Left ventricle myocardium superior (tissue), 1 donor: ENCODE measurements around the gene IFI27L2. TPM values are rescaled to one million over a fixed set of nuclear protein-coding genes. Genes with fewer than 3 reads are reported as not detected.

ENCODE experiments used
- ATAC-seq: fragments of 200-7000 bp; cut with Tn5 transposase; one replicate; pipeline ENCODE4 v1.9.1; 2020; ENCODE audit warnings: mild to moderate bottlenecking, moderate library complexity
- DNase-seq: peaks from one replicate; pipeline ENCODE4 v3.0.0-alpha.2; 2020
- intact Hi-C: fragments of 100-400 bp; cut with micrococcal nuclease; formaldehyde crosslinking; loops from one replicate; pipeline ENCODE4 v1.11.0; 2022
- total RNA-seq: library from RNA; stranded (reverse); fragmentation: NEBNext Ultra II Directional; extraction: Animal tissue kit (Norgen Biotek cat#: 25700); gene quantifications from one replicate; pipeline ENCODE4 v1.2.1, GENCODE V29; 2021
- donor health status: DM: no; HTN: yes; CAD: no; lungs with severe emphysema.

IFI27L2 gene
- total RNA-seq, 1 donor from 2014 or later = 41.1 TPM

GRCh38 chr14:94126800-94127199 is 2.6 kb downstream of the IFI27L2 start:
- no peak for ATAC-seq
- intact Hi-C loops = no loop called here
- no peak for DNase-seq

GRCh38 chr14:94126419-94126677 is 3.1 kb downstream of the IFI27L2 start:
- intact Hi-C loops = no loop called here
- no peak for ATAC-seq
- DNase-seq = no peak

GRCh38 chr14:94125659-94126418 is 3.6 kb downstream of the IFI27L2 start:
- ATAC-seq (no peak), DNase-seq (no peak)
- intact Hi-C loops = no loop called here

- ATAC-seq (no peak), DNase-seq (no peak)
- intact Hi-C loops = no loop called here
Measured at GRCh38 chr14:94124582-94125377, 4.6 kb downstream of the IFI27L2 start.

GRCh38 chr14:94123868-94124267 is 5.5 kb downstream of the IFI27L2 start:
- intact Hi-C loops = no loop called here
- DNase-seq = no peak

GRCh38 chr14:94123296-94123695 is 6.1 kb downstream of the IFI27L2 start:
- DNase-seq = no peak
- no peak for ATAC-seq
- intact Hi-C loops = no loop called here

More at GRCh38 chr14:94123868-94124267, 5.5 kb downstream of the IFI27L2 start:
- ATAC-seq = no peak

- ATAC-seq = no peak
- intact Hi-C loops = no loop called here
- no peak for DNase-seq
Measured at GRCh38 chr14:94122438-94122837, 7.0 kb downstream of the IFI27L2 start.

- intact Hi-C loops = no loop called here
- peak; percentile 26 for ATAC-seq
- no peak for DNase-seq
Measured at GRCh38 chr14:94121485-94121884, 7.9 kb downstream of the IFI27L2 start.

- ATAC-seq = no peak
- no peak for DNase-seq
- intact Hi-C loops = no loop called here
Measured at GRCh38 chr14:94120667-94121340, 8.6 kb downstream of the IFI27L2 start.

- intact Hi-C loops = no loop called here
- DNase-seq (no peak), ATAC-seq (no peak)
Measured at GRCh38 chr14:94119071-94119470, 10.3 kb downstream of the IFI27L2 start.

GRCh38 chr14:94117856-94118255 is 11.5 kb downstream of the IFI27L2 start:
- no peak for DNase-seq
- intact Hi-C loops = no loop called here
- no peak for ATAC-seq

GRCh38 chr14:94116701-94117100 is 12.7 kb downstream of the IFI27L2 start:
- intact Hi-C loops = no loop called here

GRCh38 chr14:94115631-94116030 is 13.8 kb downstream of the IFI27L2 start:
- DNase-seq = no peak
- no peak for ATAC-seq
- intact Hi-C loops = no loop called here

More at GRCh38 chr14:94116701-94117100, 12.7 kb downstream of the IFI27L2 start:
- no peak for DNase-seq
- ATAC-seq = no peak

GRCh38 chr14:94115058-94115591 is 14.3 kb downstream of the IFI27L2 start:
- no peak for DNase-seq
- intact Hi-C loops = no loop called here
- ATAC-seq = peak; percentile 60

GRCh38 chr14:94114589-94115057 is 14.8 kb downstream of the IFI27L2 start:
- no peak for ATAC-seq
- DNase-seq = no peak
- intact Hi-C loops = no loop called here

GRCh38 chr14:94113908-94114588 is 15.4 kb downstream of the IFI27L2 start:
- ATAC-seq (no peak), DNase-seq (no peak)
- intact Hi-C loops = no loop called here

GRCh38 chr14:94113490-94113889 is 15.9 kb downstream of the IFI27L2 start:
- DNase-seq (peak; percentile 73), ATAC-seq (peak; percentile 48)
- intact Hi-C loops = no loop called here

GRCh38 chr14:94113073-94113472 is 16.3 kb downstream of the IFI27L2 start:
- no peak for DNase-seq
- intact Hi-C loops = no loop called here
- ATAC-seq = no peak

- DNase-seq (no peak), ATAC-seq (no peak)
- intact Hi-C loops = no loop called here
Measured at GRCh38 chr14:94112513-94113063, 16.8 kb downstream of the IFI27L2 start.
